Fibroblast of skin of scalp (primary cell): ENCODE measurements around the gene FAF1. TPM values are rescaled to one million over a fixed set of nuclear protein-coding genes. Genes with fewer than 3 reads are reported as not detected.
"Not testable (repeated sequence)": the region's sequence is repeated elsewhere in the genome, so short reads cannot be mapped to it uniquely, and the experiment has no call there.

Experiments
- DNase-seq: peaks from one replicate; pipeline ENCODE4 v3.0.0-alpha.2; 2013
- polyA plus RNA-seq, 2 experiments: library from polyadenylated mRNA; unstranded; fragments of 120-200 nt; gene quantifications; one replicate each; pipeline ENCODE4 v1.2.1, GENCODE V29; 2013; ENCODE audit not compliant: insufficient read length in 2 of 2

The FAF1 gene
- polyA plus RNA-seq (2013, experiment 1 of 2; ENCODE audit: insufficient read length) = 50.4 TPM
- 53.3 TPM for polyA plus RNA-seq (2013, experiment 2 of 2; ENCODE audit: insufficient read length)

GRCh38 chr1:50959913-50960844 is at the start of gene FAF1:
Gene FAF1, minus strand, starts transcription at chr1:50960267. Its CDS starts 456 bp downstream, at chr1:50959811.
- peak; percentile 96 for DNase-seq

DNA sequence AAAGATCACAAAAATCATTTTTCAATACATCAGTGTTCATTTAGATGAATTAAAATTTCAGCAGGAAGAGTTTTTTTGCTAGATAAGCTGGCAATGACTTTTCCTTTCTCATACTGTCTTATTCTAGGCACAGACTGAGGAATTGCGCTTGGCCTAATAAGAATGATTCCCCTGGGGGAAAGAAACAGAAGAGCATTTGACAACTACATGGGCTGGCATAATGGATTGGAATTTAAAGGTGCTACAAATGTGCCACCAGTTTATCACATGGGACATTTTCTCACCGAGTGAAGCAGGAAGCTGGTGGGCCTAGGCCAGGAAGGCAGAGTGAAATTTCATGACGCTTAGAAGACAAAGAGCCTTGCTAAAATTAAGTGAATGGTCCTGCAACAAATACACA is 49.3 kb upstream of the FAF1 start:
- DNase-seq = no peak

- DNase-seq = not testable (repeated sequence)
Measured at GRCh38 chr1:51005549-51005948, 45.5 kb upstream of the FAF1 start.

DNA sequence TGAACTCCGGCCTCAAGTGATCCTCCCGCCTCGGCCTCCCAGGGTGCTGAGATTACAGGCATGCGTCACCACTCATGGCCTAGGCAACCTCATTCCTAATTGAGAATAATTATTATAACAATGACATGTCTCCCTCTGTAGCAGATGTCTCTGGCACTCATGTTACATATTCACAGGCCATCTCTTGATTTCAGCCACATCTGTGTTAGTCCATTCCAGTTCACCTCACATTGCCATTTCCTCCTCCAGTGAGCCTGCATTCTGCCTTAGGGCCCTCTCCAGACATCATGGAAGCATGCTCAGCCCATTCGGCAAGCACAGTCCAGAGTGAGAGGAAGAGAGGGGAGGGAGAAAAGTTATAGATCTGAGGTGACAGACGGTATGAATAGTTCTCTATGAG is 42.4 kb upstream of the FAF1 start:
- no peak for DNase-seq

DNA sequence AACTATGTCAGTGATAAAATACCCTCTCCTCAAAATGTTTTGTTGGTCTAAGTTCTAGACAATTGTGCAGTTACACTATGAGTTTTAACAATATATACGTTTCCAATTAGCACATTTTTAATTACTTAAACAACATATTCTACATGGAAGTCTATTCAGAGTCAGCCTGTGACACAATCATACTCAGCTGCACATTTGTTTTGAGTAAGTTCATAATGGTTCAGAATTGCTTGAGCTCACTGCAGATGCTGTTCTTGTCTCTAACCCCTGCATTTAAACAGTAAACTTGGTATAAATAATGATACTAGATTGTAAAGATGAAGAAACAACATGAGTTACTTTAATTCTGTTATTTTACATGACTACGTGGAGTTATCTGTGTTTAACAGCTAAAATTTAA is 40.6 kb upstream of the FAF1 start:
- no peak for DNase-seq

- no peak for DNase-seq
Measured at GRCh38 chr1:51000160-51000559, 40.1 kb upstream of the FAF1 start.

- DNase-seq = not testable (repeated sequence)
Measured at GRCh38 chr1:50999375-50999774, 39.3 kb upstream of the FAF1 start.

GRCh38 chr1:50996083-50996482 is 36.0 kb upstream of the FAF1 start:
- DNase-seq = no peak

- no peak for DNase-seq
Measured at GRCh38 chr1:50995651-50996050, 35.6 kb upstream of the FAF1 start.

DNA sequence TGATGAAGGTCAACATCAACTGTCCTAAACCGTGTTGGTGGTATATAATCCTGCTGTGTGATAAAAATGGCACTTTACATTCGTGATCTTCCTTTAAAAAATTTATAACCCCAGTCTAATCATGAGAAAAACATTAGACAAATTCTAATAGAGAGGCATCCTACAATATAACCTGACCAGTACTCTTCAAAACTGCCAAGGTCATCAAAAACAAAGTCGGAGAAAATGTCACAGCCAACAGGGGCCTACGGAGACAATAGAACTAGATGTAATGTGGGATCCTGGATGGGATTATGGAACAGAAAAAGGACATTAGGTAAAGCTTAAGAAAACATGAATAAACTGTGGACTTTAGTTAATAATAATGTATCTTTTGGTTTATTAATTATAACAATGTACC is 34.9 kb upstream of the FAF1 start:
- DNase-seq = no peak

- DNase-seq = no peak
Measured at GRCh38 chr1:50993645-50994044, 33.6 kb upstream of the FAF1 start.

GRCh38 chr1:50992532-50993318 is 32.7 kb upstream of the FAF1 start:
- no peak for DNase-seq

GRCh38 chr1:50989694-50990093 is 29.6 kb upstream of the FAF1 start:
- peak; percentile 27 for DNase-seq

DNA sequence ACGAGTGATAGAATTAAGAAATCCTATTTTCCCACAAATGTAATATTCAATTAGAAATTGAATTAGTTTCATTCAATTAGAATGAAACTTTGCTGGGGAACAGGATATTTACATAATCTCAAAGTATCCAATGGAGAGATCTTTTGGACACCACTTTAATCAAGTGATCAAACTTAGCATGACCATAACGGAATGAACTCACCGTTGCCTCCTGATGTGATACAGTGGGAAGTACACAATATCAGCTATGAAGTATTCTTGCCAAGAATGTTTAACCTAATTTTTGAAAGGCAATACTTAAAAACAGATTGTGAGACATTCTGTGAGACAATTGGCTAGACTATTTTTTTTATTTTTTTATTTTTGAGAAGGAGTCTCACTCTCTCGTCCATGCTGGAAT is 26.6 kb upstream of the FAF1 start:
- DNase-seq = no peak

GRCh38 chr1:50985094-50985493 is 25.0 kb upstream of the FAF1 start:
- DNase-seq = no peak

DNA sequence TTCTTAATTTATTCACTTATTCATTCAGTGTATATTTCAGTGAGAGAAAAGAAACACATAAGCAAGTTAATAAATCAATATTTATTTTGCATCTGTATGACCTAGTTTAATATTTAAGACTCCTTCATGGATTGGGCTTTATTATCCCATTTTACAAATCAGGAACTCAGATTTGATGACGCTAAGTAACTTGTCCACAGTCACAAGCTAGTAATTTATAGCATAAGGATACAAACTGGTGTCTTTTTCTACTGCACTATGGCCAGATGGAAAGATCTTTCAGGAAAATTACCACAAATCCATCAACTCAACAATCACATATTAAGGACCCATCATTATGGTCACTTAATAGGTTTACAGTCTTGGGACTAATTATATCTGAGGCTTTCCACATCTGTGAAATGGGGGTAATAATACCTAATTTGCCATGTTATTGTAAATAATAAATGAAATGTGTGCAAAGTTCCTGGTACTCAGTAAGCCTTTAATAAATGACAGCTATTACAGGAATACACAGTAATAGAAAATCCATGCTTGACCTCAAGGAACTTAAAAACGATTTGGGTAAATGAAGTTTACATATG is 23.2 kb upstream of the FAF1 start:
- no peak for DNase-seq

DNA sequence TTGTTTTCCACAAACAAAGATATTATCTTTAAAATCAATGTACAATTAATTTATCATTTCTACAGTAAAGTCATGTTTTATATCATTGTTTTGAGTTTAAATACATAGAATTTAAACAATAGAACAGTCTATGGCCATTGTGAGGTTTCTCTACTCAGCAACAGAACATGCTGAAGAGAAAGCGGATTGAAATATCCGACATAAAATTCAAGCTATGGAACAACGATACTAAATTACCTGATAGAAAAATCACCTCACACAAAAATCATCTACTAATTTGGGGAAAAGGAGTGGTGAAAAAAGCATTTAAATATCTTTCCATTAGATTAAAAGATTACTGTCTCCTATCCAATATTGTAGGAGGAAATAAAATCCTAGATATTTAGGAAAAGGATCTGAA is 22.5 kb upstream of the FAF1 start:
- DNase-seq = no peak

DNA sequence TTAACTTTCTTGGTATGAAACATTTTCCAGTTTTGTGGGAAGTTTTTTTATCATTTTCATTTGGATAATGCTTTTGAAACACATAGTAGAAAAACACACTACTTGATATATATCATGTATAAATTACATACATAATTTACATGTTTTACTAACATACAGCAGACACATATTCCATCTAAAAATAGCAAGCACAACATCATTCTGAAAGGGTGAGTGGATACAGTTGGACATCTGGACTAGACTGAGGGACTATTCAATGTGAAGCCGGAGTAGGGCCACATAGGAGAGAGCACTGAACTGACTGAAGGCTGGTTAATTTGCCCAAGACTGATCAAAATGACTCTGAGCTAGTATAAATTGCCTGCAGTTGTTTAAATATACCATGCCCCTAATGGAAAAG is 21.7 kb upstream of the FAF1 start:
- no peak for DNase-seq

GRCh38 chr1:50980505-50980904 is 20.4 kb upstream of the FAF1 start:
- no peak for DNase-seq

DNA sequence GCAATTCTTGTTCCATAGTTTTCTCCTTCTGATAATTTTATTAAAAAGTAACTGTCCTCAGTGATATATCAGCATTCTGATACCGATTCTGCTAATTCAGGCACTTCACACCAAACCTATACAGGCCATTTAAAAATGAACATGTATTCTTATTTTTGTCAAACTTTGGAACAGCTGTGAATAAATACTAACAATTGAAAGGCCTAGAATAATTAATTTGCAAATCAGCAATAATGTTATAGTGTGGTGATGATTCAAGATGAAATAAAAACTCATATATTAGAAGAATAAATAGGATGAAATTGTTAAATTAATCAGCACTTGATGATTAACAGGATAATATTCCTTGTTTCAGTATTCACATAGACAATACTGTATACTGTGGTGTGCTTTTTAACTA is 19.9 kb upstream of the FAF1 start:
- no peak for DNase-seq

- DNase-seq = no peak
Measured at GRCh38 chr1:50978852-50979781, 19.1 kb upstream of the FAF1 start.
